ENCODE measurements around the gene TCP11L2.
A peak's percentile ranks its signal among the peaks of the same experiment; 100 is the strongest.

Gene TCP11L2

DNA sequence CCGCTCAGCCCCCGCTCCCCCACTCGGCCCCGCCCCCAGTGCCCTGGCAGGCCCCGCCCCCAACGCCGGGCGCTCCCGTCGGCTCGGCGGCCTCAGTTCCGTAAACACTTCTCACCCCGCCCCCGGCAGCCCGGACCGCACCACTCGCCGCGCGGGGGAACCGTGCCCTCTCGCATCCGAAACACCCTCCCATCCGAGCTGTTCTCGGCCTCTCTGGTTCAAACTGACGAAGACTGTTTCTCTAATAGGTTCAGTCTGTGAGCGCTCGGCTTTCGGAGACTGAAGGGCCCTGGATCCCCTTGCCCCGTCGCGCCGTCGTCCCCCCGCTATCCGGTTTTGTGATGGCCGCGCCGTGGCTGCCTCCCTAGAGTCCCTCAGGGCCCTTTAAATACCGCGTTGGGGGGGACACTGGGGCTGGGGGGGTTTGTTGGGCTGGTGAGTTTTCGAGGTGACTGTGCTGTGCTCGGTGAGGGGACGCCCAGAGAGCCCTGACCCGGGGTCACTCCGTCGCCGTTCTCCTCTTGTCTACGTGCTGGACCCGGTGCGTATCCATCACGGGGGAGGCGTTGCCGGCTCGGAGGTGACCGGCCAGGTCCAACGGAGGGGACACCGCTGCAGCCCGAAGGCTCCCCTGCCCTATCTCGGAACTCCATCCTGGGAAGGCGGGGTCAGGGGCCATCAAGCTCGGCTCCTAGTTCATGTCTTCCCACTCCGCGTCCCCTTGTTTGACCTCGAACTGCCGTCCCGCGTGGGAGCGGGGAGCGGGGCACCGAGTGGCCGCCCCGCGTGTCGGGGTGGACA is at the start of gene TCP11L2:
Gene TCP11L2, plus strand, starts transcription at position 333 of the 801 bp plus-strand sequence. CDS start 8,343 bp downstream, outside the sequence.
- peak; percentile 42 for DNase-seq

DNA sequence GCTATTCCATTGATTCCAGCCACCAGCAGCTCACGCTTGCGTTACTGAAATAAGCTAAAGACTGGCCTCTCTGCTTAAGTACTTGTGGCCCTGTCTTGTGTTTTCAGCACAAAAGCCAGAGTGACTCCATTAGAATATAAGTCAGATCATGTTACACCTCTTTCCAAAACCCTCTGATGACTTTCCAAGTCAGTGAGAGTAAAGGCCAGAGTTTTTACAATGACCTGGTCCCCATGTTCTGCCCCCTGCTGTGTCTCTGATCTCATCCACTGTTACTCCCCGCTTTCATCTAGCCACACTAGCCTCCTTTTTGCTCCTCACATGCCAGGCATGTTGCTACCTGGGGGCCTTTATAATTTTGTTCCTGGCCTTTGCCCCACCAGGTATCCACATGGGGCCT is 47.8 kb upstream of the TCP11L2 start:
- DNase-seq, result no peak

DNA sequence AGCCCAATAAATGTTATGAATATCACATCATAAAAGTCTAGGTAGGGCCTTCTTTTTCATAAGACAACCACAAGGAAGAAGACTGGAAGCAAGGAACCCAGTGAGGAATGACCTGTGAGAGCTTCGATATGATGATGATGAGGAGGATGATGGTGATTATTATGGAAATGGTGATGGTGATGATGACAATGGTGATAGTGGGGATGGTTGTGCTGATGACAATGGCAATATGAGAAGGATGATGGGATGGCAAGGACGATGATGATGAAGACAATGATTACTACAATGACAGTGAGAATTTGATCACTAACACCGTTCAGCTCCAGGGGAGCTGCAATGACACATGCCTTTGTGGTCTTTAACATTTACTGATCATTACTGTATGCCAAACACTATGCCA is 47.0 kb upstream of the TCP11L2 start:
- no peak for DNase-seq

DNA sequence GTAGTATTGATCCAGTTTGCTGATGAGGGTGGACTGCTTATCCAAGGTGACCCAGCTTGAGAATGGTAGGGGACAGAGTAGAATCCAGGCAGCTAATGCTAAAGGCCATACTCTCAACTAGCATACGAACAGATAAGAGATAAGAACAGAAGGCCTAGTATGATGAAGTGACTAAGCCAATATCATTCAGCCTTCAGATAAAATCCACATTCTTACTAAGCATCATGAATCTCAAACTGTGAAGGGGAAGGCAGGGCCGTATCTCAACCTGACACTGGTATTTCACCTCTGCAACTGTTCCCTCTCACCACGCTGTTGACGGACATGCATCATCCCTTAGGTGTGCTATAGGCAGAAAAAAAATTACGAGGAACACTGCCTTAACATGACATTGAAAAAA is 46.6 kb upstream of the TCP11L2 start:
- DNase-seq, result no peak

DNA sequence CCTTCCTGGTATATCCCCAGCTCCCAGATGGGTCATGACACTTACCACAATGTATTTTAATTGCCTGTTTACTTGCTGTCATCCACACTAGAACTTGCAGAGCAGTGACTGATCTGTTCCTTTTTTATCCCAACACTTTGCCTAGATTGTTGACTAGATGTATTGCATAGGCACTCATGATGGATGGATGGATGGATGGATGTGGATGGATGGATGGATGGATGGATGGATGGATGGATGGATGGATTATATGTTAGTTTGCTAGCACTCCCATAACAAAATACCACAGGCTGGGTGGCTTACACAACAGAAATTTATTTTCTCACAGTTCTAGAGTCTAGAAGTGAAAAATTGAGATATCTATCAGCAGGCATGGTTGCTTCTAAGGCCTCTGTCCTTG is 46.0 kb upstream of the TCP11L2 start:
- DNase-seq, result no peak

DNA sequence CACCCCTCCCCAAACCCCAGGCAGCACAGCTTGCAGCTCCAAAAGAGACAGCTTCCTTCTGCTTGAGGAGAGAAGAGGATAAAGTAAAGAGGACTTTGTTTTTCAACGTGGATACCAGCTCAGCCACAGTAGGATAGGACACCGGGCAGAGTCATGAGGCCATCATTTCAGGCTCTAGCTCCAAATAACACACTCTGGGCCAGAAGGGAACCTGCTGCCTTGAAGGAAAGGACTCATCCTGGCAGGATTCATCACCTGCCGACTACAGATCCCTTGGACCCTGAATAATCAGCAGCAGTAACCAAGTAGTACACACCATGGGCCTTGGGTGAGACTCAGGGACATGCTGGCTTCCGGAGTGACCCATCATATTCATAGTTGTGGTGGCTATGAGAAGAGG is 44.3 kb upstream of the TCP11L2 start:
- DNase-seq, result no peak

DNA sequence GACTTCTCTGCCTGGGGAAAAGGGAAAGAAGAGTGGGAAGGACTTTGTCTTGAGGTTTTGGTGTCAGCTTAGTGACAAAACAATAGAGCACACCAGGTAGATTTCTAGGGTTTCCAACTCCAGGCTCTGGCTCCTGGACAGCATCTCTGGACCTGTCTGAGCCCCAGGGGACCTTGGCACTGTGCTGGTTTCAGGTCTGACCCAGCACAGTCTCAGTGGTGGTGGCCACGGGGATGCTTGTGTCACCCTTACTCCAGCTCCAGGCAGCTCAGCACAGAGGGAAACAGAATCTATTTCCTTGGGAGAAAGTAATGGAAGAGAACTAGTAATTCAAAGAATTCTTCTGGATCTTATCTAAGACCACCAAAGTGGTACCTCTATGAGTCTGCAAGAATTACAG is 43.6 kb upstream of the TCP11L2 start:
- DNase-seq, result no peak

DNA sequence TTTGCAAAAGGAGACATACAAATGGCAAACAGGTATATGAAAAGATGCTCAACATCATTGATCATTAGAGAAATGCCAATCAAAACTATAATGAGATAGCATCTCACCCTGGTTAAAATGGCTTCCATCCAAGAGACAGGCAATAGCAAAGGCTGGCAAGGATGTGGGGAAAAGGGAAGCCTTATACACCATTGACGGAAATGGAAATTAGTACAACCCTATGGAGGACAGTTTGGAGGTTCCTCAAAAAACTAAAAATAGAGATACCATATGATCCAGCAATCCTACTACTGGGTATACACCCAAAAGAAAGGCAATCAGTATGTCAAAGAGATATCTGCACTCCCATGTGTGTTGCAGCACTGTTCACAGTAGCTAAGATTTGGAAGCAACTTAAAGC is 37.4 kb upstream of the TCP11L2 start:
- no peak for DNase-seq

DNA sequence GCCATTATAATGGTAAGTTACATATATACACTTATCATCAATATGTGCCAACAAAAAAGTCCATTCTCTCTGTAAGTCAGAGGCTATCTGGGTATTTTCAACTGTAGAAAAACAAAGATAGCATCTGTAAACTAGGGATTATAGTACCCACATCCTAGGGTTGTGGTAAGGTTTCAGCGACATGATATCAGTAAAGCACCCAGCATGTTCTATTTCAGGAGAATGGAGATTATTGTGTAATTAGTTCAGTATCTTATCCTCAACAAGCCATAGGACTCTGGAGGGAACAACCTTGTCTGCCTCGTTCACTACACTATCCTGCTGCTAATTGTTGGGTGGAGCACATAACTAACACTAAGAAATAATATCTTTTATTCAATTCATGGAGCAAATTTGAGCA is 35.0 kb upstream of the TCP11L2 start:
- DNase-seq, result no peak

DNA sequence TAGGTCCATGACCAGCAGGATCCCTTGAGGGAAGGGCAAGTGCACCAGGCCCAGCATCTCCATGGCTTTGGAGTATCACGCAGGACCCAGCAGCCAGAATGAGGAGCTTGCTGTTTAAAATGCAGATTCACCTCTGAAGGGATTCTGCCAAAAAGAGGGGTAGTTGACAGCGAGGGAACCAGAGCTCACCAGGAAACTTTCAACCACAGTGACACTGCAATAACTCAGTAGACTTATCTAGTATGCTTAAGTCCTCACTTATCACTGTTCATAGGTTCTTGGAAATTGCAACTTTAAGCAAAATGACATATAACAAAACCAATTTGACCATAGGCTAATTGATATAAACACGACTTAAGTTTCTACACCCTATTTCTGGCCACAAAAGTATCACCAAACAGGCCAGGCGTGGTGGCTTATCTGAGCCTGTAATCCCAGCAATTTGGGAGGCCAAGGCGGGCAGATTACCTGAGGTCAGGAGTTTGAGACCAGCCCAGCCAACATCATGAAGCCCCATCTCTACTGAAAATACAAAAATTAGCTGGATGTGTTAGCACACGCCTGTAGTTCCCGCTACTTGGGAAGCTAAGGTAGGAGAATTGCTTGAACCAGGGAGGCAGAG is 33.3 kb upstream of the TCP11L2 start:
- DNase-seq, result no peak

DNA sequence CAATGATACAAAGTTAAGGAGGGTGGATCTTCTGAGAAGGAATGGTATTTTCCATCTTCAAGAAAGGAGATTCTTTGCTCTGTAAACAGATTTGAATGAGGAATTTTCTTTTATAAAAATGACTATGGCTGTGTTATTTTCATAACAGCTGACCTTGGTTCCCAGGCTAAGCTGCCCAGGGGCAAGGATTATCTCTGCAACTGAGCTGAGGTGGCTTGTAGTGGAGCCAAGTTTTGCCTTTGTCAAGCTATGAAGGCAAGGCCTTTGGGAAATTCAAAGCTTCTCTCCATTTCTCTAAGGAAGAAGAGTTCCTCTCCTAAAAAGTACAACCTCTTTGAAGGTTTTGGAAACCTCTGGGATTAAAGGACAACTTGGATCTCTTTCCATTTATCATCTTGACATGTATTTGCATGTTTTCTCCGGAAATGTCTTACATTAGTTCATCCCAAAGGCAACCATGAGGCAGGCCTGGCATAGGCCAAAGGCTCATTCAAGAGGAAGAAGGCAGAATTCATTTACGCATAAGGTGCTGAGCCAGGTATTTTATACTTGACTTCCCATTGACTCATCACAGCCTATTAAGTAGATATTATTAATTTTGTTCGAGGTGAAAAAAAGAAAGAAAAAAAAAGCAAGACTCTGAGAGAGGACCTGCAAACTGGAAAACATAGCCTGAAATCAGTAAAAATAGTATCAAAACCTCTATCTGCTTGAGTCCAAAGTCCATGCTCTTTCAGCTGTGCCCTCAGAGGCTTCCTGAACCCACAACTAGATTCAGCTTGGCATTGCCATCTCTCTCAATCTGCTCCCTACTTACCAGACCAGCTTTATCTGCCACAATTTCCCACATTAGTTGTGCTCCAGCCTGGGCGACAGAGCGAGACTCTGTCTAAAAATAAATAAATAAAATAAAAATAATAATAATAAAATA is 30.7 kb upstream of the TCP11L2 start:
- no peak for DNase-seq

DNA sequence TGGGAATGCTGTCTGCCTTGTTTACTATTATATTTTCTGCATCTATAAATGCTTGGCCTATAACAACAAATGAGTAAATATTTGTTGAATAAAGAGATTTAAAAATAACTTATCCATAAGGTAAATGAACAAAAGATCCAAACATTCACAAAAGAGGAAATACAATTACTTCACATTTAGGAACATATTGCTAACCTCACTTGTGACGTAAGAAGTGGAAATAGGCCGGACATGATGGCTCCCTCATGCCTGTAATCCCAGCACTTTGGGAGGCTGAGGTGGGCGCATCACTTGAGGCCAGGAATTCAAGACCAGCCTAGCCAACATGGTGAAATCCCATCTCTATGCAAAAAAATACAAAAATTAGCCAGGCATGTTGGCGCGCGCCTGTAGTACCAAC is 29.0 kb upstream of the TCP11L2 start:
- no peak for DNase-seq

DNA sequence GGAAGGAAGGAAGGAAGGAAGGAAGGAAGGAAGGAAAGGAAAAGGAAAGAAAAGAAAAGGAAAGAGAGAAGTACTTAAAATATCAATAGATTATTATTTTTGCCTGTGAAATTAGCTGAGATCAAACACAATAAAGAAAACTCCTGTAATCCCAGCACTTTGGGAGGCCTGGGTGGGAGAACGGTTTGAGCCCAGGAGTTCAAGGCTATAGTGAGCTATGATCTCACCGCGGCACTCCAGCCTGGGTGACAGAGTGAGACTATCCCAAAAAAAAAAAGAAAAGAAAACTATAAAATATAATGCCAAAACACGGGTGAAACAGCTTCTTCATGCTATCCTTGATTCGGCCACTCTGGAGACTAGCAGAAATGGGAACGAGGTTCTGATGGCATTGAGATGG is 28.5 kb upstream of the TCP11L2 start:
- no peak for DNase-seq

DNA sequence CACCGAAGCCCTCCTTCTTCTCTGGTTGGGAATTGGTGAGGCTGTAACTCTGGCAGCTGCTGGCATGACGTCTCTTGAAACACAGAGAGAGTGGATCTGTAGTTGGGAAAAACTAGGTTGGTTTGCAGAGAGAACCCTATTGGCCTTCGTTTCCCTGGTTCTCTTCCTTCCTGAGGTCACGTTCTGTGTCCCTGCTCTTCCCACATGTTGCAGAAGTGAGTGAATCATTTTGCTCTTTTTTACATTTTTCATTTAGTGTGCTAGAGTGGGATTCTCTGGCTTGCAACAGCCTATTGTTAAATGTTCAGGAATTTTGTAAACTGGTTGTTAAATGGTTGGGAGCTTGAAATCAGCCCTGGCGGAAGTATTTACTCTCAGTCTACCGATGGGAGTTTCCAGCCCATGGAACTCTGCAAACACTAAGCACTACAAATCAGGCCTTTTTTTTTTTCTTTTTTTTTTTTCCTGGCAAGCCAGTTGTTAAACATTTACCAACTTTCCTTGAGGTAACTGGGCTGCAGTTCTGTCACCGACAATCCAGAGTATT is 27.9 kb upstream of the TCP11L2 start:
- DNase-seq, result no peak

DNA sequence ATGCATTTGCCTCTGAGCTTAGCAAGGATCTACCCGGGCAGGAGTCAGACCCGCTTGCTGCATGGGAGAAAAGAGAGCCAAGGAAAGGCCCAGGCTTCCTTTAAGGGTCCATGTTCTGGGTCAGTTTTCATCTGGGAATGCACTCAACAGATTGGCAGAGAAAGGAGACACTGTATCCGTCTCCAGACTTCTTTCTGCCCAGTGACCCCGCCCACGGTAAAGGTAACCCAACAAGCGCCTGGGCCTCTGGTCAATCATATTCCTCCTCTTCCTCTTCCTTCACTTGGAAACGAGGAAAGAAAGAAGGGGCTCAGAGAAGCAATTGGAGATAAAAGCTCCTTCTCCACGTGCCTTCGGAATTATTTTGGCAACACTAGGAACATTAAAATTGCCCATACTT is 27.1 kb upstream of the TCP11L2 start:
- DNase-seq, result no peak

DNA sequence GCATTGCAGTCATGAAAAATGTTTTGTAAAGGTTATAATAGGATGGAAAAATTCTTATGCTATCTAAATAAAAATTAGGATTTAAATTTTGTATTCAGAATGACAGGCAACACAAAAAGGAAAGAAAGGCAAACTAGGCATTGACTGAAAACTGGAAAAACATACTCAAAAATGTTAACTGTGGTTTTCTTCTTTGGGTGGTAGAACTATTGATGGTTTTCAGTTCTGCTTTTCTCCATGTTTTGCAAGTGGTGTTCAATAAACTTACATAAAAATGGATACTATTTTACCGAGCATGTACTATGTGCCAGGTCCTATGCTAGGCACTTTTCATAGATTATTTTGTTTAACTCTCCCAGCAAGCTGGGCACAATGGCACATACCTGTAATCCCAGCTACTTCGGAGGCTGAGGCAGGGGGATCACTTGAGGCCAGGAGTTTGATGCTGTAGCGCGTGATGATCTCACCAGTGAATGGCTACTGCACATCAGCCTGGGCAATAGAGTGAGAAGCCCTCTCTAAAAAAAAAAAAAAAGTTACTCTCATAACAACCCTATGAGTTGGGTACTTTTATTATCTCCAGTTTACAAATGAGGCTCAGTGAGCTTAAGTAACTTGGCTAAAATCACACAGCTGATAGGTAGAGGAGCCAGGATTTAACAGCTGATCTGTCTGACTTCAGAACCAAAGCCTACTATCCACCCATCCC is 26.3 kb upstream of the TCP11L2 start:
- no peak for DNase-seq

DNA sequence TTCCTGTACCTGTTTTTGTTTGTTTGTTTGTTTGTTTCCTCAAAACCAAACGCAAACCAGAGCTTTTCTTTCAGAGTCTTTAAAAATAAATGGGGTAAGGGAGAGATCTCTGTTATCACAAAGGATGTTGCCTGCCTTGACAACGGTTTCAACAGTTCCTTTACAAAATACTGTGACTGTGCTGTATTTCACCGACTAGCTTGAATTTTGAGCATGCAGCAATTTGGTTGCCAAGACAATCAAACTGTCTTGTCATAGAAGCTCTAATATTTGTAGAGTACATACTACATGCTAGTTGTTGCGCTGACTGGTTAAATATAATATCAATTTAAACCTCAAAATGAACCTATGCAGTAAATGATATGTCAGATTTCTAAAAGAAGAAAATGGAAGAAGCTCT is 22.4 kb upstream of the TCP11L2 start:
- no peak for DNase-seq

DNA sequence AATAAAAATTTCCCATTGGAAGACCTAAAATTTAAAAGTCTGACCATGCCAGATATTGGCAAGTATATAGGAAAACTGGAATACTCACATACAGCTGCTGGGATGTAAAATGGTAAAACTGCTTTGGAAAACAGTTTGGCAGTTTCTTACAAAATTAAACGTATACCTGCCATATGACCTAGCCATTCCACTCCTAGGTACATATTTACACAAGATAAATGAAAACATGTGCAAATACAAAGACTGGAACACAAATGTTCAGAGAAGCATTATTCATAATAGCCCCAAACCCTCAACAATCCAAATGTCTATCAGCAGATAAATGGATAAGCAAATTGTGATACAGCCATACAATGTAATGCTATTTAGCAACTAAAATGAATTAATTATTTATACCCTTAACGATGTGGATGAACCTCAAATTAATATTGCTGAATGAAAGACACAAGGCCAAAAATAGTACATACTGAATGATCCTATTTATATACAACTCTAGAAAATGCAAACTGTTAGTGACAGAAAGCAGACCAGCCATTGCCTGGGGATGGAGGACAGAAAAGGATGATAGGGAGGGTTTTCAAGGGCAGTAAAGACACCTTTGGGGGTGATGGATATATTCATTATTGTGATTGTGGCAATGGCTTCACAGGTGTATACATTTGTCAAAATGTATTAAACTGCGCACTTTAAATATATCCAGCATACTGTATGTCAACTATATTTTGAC is 21.3 kb upstream of the TCP11L2 start:
- no peak for DNase-seq

DNA sequence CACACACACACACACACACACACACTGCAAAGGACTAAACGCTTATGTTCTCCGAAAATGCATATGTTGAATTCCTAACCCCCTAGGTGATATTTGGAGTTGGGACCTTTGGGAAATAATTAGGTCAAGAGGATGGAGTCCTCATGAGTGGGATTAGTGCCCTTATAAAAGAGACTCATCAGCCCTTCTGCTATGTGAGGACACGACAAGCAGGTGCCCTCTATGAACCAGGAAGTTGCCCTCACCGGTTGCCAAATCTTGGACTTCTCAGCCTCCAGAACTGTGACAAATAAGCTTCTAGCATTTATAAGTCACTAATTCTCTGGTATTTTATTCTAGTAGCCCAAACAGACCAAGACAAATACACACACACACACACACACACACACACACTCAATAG is 20.7 kb upstream of the TCP11L2 start:
- DNase-seq, result no peak

DNA sequence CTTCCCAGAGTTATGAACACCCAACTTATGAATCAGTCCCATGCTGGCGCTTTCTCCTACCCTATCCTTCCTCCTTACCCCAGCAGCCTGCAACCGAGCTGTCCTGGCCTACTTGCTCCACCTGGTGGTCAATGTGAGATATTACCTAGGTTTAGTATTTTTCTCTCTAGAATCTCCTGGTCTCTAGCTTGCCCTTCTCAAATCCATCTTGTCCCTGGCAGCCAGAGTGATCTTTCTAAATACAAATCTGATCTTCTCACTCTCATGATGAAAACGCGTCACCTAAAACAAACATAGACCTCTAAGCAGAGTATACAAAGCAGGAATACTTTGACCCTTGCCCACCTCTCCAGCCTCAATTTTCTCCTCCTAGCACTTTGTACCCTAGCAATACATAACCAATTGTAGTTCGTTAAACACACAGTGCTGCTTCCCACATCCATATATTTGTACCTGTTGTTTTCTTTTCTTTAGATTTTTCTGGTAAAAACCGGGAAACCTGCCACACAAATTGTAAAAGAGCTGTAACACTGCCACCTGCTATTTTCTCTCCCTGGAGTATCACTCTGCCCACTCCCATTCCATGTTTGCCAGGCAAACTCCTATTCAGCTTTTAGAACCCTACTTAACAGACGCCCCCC is 20.0 kb upstream of the TCP11L2 start:
- DNase-seq, result no peak

DNA sequence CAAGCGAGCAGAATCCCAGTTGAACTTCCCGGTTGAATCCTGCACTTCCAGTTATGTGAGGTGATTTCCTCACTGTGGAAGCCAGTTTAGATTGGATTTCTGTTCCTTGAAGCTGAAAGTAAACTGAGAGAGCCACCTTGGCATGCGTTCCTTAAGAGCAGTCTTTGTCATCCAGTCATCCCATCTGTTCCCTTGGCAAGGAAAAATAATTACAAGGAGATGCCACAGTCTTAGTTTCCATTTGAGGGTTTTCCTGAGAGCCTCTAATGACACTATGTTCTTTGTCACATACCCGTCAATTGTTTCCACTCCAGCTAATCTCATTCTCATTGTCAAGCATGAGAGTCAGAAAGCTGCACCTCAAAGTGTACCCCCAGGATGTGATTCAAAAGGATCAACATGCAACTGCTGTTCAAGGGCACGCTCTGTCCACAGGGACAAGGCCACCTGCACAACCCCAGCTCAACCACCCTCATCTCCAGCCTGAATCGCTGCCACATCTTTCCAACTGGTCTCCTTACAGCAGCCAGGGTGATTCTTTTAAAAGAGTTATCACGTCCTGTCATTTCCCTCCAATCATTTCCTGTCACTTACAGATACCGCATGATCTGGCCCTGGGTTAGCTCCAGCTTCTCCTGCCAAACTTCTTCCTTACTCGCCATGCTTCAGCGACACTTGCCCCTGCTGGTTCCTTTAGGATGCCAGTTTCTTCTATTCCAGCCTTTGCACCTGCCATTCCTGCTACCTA is 18.0 kb upstream of the TCP11L2 start:
- peak; percentile 55 for DNase-seq

Data from DMS79 (cell line).